H9 (cell line): Measurements from ENCODE around the gene DISC1. TPM values are rescaled to one million over a fixed set of nuclear protein-coding genes. Genes with fewer than 3 reads are reported as not detected.

ENCODE experiments used
- DNase-seq: peaks from one replicate; pipeline ENCODE4 v3.0.0-alpha.2; 2017
- H2AFZ ChIP-seq: one replicate; pipeline ENCODE4 v1.6.1; 2013; ENCODE audit warnings: mild to moderate bottlenecking, low read length, control low read depth, moderate library complexity
- H2AK5ac ChIP-seq: 2 replicates; pipeline ENCODE4 v1.6.1; 2013; ENCODE audit warnings: low read length, control low read depth, mixed read lengths; ENCODE audit not compliant: insufficient read length
- H2BK120ac ChIP-seq: one replicate; pipeline ENCODE4 v1.6.1; 2013; ENCODE audit warnings: low read depth, mild to moderate bottlenecking, low read length, control low read depth, inconsistent platforms; ENCODE audit not compliant: poor library complexity, severe bottlenecking
- H2BK12ac ChIP-seq: 2 replicates; pipeline ENCODE4 v1.6.1; 2013; ENCODE audit warnings: low read length, control low read depth, mixed read lengths, low read depth; ENCODE audit not compliant: insufficient read length
- H2BK15ac ChIP-seq: 2 replicates; pipeline ENCODE4 v1.6.1; 2013; ENCODE audit warnings: low read depth, low read length, control low read depth
- H2BK20ac ChIP-seq: one replicate; pipeline ENCODE4 v1.6.1; 2013; ENCODE audit warnings: low read depth, mild to moderate bottlenecking, low read length, control low read depth, inconsistent platforms; ENCODE audit not compliant: poor library complexity, severe bottlenecking
- H2BK5ac ChIP-seq: 2 replicates; pipeline ENCODE4 v1.6.1; 2013; ENCODE audit warnings: low read length, control low read depth, mixed read lengths; ENCODE audit not compliant: insufficient read length
- H3K14ac ChIP-seq: 2 replicates; pipeline ENCODE4 v1.6.1; 2013; ENCODE audit warnings: low read length, control low read depth; ENCODE audit not compliant: insufficient read depth
- H3K18ac ChIP-seq: 2 replicates; pipeline ENCODE4 v1.6.1; 2013; ENCODE audit warnings: low read depth, mild to moderate bottlenecking, mixed read lengths, low read length, control low read depth; ENCODE audit not compliant: insufficient read length
- H3K23ac ChIP-seq: 2 replicates; pipeline ENCODE4 v1.6.1; 2013; ENCODE audit warnings: low read length, control low read depth, mixed read lengths, low read depth; ENCODE audit not compliant: insufficient read length
- H3K23me2 ChIP-seq: 2 replicates; pipeline ENCODE4 v1.6.1; 2013; ENCODE audit warnings: low read depth, mild to moderate bottlenecking, mixed read lengths, low read length, control low read depth; ENCODE audit not compliant: insufficient read length, poor library complexity, severe bottlenecking
- H3K27ac ChIP-seq: 2 replicates; pipeline ENCODE4 v1.5.1; 2013; ENCODE audit warnings: low read length, control low read depth, mixed read lengths, low read depth; ENCODE audit not compliant: insufficient read length
- H3K27me3 ChIP-seq: 2 replicates; pipeline ENCODE4 v1.6.1; 2013; ENCODE audit warnings: low read length, control low read depth, inconsistent platforms; ENCODE audit not compliant: insufficient read depth
- H3K4ac ChIP-seq: 2 replicates; pipeline ENCODE4 v1.6.1; 2013; ENCODE audit warnings: low read depth, mild to moderate bottlenecking, control low read depth, inconsistent platforms, low read length, moderate library complexity
- H3K4me1 ChIP-seq: 2 replicates; pipeline ENCODE4 v1.6.1; 2013; ENCODE audit warnings: low read length, control low read depth, inconsistent platforms; ENCODE audit not compliant: insufficient read depth
- H3K4me2 ChIP-seq: 2 replicates; pipeline ENCODE4 v1.6.1; 2013; ENCODE audit warnings: low read length, control low read depth, mixed read lengths; ENCODE audit not compliant: insufficient read length, insufficient read depth
- H3K56ac ChIP-seq: 2 replicates; pipeline ENCODE4 v1.6.1; 2013; ENCODE audit warnings: low read depth, mild to moderate bottlenecking, mixed read lengths, low read length, control low read depth; ENCODE audit not compliant: insufficient read length
- H3K79me1 ChIP-seq: 2 replicates; pipeline ENCODE4 v1.6.1; 2013; ENCODE audit warnings: low read depth, mild to moderate bottlenecking, moderate library complexity, low read length, control low read depth, inconsistent platforms; ENCODE audit not compliant: insufficient read depth, poor library complexity, severe bottlenecking
- H3K79me2 ChIP-seq: 2 replicates; pipeline ENCODE4 v1.6.1; 2013; ENCODE audit warnings: low read length, control low read depth, inconsistent platforms; ENCODE audit not compliant: insufficient read depth
- H3K9ac ChIP-seq: 2 replicates; pipeline ENCODE4 v1.6.1; 2013; ENCODE audit warnings: low read length, control low read depth, mixed read lengths; ENCODE audit not compliant: insufficient read length; ENCODE audit errors: extremely low read depth
- H3K9me3 ChIP-seq: one replicate; pipeline ENCODE4 v1.6.1; 2013; ENCODE audit warnings: low read depth, low read length, inconsistent platforms; ENCODE audit not compliant: control insufficient read depth
- H3T11ph ChIP-seq: one replicate; pipeline ENCODE4 v1.6.1; 2013; ENCODE audit warnings: mild to moderate bottlenecking, low read length, control low read depth, inconsistent platforms
- H4K20me1 ChIP-seq: one replicate; pipeline ENCODE4 v1.6.1; 2013; ENCODE audit not compliant: control insufficient read depth, insufficient read length, insufficient read depth
- H4K5ac ChIP-seq: 2 replicates; pipeline ENCODE4 v1.6.1; 2013; ENCODE audit warnings: low read depth, mild to moderate bottlenecking, mixed read lengths, low read length, control low read depth; ENCODE audit not compliant: insufficient read length
- H4K8ac ChIP-seq: replicated peaks from 2 replicates; pipeline ENCODE4 v1.6.1; 2013; ENCODE audit warnings: low read length, control low read depth, mixed read lengths, low read depth; ENCODE audit not compliant: insufficient read length
- H4K91ac ChIP-seq: 2 replicates; pipeline ENCODE4 v1.6.1; 2013; ENCODE audit warnings: low read depth, mild to moderate bottlenecking, moderate library complexity, mixed read lengths, low read length, control low read depth; ENCODE audit not compliant: insufficient read length
- H3K27ac Mint-ChIP-seq, 3 experiments: 2 replicates in 2 of 3; 3 replicates in 1 of 3; pipeline ENCODE4 v1.8.0; 2020 to 2021; ENCODE audit warnings: mixed read lengths in 3 of 3, mild to moderate bottlenecking in 1 of 3, moderate library complexity in 1 of 3
- H3K27me3 Mint-ChIP-seq: 2 replicates; pipeline ENCODE4 v1.8.0; 2021; ENCODE audit warnings: low read depth, mild to moderate bottlenecking, moderate library complexity, mixed read lengths
- H3K36me3 Mint-ChIP-seq, 3 experiments: 2 replicates in 2 of 3; 3 replicates in 1 of 3; pipeline ENCODE4 v1.8.0; 2020 to 2021; ENCODE audit warnings: low read depth in 3 of 3, mixed read lengths in 3 of 3; ENCODE audit not compliant: insufficient read depth in 1 of 3
- H3K4me1 Mint-ChIP-seq, 2 experiments: 2 replicates each; pipeline ENCODE4 v1.8.0; 2020; ENCODE audit warnings: mixed read lengths in 2 of 2
- H3K4me3 Mint-ChIP-seq, 2 experiments: 2 replicates in 1 of 2; 3 replicates in 1 of 2; pipeline ENCODE4 v1.8.0; 2020 to 2021; ENCODE audit warnings: mild to moderate bottlenecking in 2 of 2, mixed read lengths in 2 of 2, moderate library complexity in 1 of 2
- H3K9me3 Mint-ChIP-seq, 2 experiments: 2 replicates in 1 of 2; 3 replicates in 1 of 2; pipeline ENCODE4 v1.8.0; 2020; ENCODE audit warnings: mild to moderate bottlenecking in 2 of 2, mixed read lengths in 2 of 2, moderate library complexity in 1 of 2
- CTCF ChIP-seq: fragments of 200-600 bp; sonication (generic); conservative IDR thresholded peaks from 3 replicates; pipeline ENCODE4 v1.8.0; 2021; ENCODE audit warnings: antibody characterized with exemption, mild to moderate bottlenecking
- WGBS: extraction: QIAGEN DNeasy Blood & Tissue Kit; methylation state at CpG from one replicate; pipeline ENCODE4 v1.1.7; 2013; ENCODE audit warnings: missing lambda C conversion rate, low lambda C conversion rate, mixed read lengths; ENCODE audit not compliant: insufficient read length; ENCODE audit errors: extremely low coverage; 5-methylcytosine and 5-hydroxymethylcytosine counted together
- total RNA-seq: library from RNA; stranded (reverse); gene quantifications from 2 replicates; pipeline ENCODE4 v1.2.1, GENCODE V29; 2021

The DISC1 gene
- total RNA-seq, 1 experiment from 2014 or later, result 2.5 TPM

GRCh38 chr1:231993968-231994455 is 367.4 kb downstream of the DISC1 start:
- Histone ChIP-seq H3T11ph (no peak overlapping the region), H4K8ac (no peak overlapping the region), H4K91ac (no peak overlapping the region), H3K4me2 (no peak overlapping the region), H3K9ac (no peak overlapping the region), H3K27ac (no peak overlapping the region), H3K23me2 (no peaks in the 10 kb centered on the region), H3K4ac (no peak overlapping the region), H2BK5ac (no peak overlapping the region), H4K5ac (no peak overlapping the region), H3K79me2 (no peaks in the 10 kb centered on the region), H3K9me3 (no peaks in the 10 kb centered on the region), H3K79me1 (no peaks in the 10 kb centered on the region), H3K14ac (no peak overlapping the region), H2BK120ac (no peak overlapping the region), H3K27me3 (no peaks in the 10 kb centered on the region), H3K4me1 (no peaks in the 10 kb centered on the region), H2AFZ (no peak overlapping the region), H3K23ac (no peak overlapping the region), H2BK20ac (no peak overlapping the region), H2BK12ac (no peak overlapping the region), H2BK15ac (no peak overlapping the region), H3K18ac (no peak overlapping the region), H2AK5ac (no peak overlapping the region), H4K20me1 (no peaks in the 10 kb centered on the region), H3K56ac (no peak overlapping the region)
- Mint-ChIP-seq H3K4me3 (no peak overlapping the region), H3K27ac (no peak overlapping the region), H3K27me3 (peaks cover 3% of the 10 kb centered on the region), H3K36me3 (no peaks in the 10 kb centered on the region), H3K9me3 (no peaks in the 10 kb centered on the region), H3K4me1 (no peaks in the 10 kb centered on the region)
- no peak for TF ChIP-seq CTCF
- no peak for DNase-seq
- WGBS, result no CpG with 5 or more reads among the region's 2 CpGs
